HEK293 (cell line): ENCODE results near the gene GTSF1L.

Source experiments
- CTCF ChIA-PET: fragments of 350-600 bp; formaldehyde crosslinking; extraction: SDS; loops from one replicate; lab custom pipeline; 2021; ENCODE audit warnings: antibody characterized with exemption; lab: Yijun Ruan, JAX
- POLR2A ChIA-PET: fragments of 300-600 bp; formaldehyde crosslinking; extraction: SDS; loops from one replicate; lab custom pipeline; 2020; ENCODE audit warnings: antibody characterized with exemption, inconsistent platforms; lab: Yijun Ruan, JAX
- H3K27ac ChIP-seq: fragments of 200-500 bp; sonication (Bioruptor generic); 2 replicates; pipeline ENCODE4 v1.5.1; 2014; ENCODE audit warnings: low read depth, low read length, control low read depth, inconsistent platforms; ENCODE audit errors: extremely low read depth
- H3K36me3 ChIP-seq, 2 experiments: fragments of 200-500 bp in 1 of 2; sonication (Bioruptor generic) in 1 of 2; 1 replicate in 1 of 2; 2 replicates in 1 of 2; pipeline ENCODE4 v1.5.1; 2014 to 2017; ENCODE audit warnings: inconsistent platforms in 2 of 2, low read length in 2 of 2; ENCODE audit not compliant: control insufficient read depth in 2 of 2, insufficient read depth in 1 of 2
- H3K4me1 ChIP-seq: fragments of 200-500 bp; sonication (Bioruptor generic); 2 replicates; pipeline ENCODE4 v1.5.1; 2014; ENCODE audit warnings: mild to moderate bottlenecking, low read length, inconsistent platforms; ENCODE audit not compliant: control insufficient read depth, insufficient read depth
- H3K4me3 ChIP-seq: 2 replicates; pipeline ENCODE4 v1.5.1; 2011; ENCODE audit warnings: low read depth, mild to moderate bottlenecking, control low read depth, low read length, moderate library complexity
- H3K9me3 ChIP-seq: fragments of 200-500 bp; sonication (Bioruptor generic); 2 replicates; pipeline ENCODE4 v1.5.1; 2014; ENCODE audit warnings: low read depth, low read length, inconsistent platforms; ENCODE audit not compliant: control insufficient read depth, insufficient read depth
- EGR2 ChIP-seq: fragments of 450-650 bp; formaldehyde crosslinking; IDR thresholded peaks from 2 replicates; pipeline ENCODE4 v1.5.1; 2016; ENCODE audit warnings: low read depth, missing biosample characterization, missing genetic modification characterization
- KLF1 ChIP-seq: fragments of 450-650 bp; formaldehyde crosslinking; IDR thresholded peaks from 2 replicates; pipeline ENCODE4 v1.5.1; 2016; ENCODE audit warnings: missing biosample characterization, missing genetic modification characterization
- KLF10 ChIP-seq: fragments of 450-650 bp; IDR thresholded peaks from 2 replicates; pipeline ENCODE4 v1.5.1; 2018; ENCODE audit warnings: missing biosample characterization, mild to moderate bottlenecking, missing genetic modification characterization
- KLF8 ChIP-seq: fragments of 450-650 bp; formaldehyde crosslinking; IDR thresholded peaks from 2 replicates; pipeline ENCODE4 v1.5.1; 2016; ENCODE audit warnings: missing biosample characterization, missing genetic modification characterization
- PRDM1 ChIP-seq: fragments of 450-650 bp; formaldehyde crosslinking; IDR thresholded peaks from 2 replicates; pipeline ENCODE4; 2016; ENCODE audit warnings: missing biosample characterization, missing genetic modification characterization
- PRDM10 ChIP-seq: fragments of 450-650 bp; formaldehyde crosslinking; IDR thresholded peaks from 2 replicates; pipeline ENCODE4 v1.5.1; 2016; ENCODE audit warnings: missing biosample characterization, missing genetic modification characterization
- SP7 ChIP-seq: fragments of 450-650 bp; formaldehyde crosslinking; IDR thresholded peaks from 2 replicates; pipeline ENCODE4 v1.5.1; 2016; ENCODE audit warnings: missing biosample characterization, missing genetic modification characterization
- ZBTB17 ChIP-seq: fragments of 450-650 bp; formaldehyde crosslinking; IDR thresholded peaks from 2 replicates; pipeline ENCODE4 v1.5.1; 2016; ENCODE audit warnings: missing biosample characterization, missing genetic modification characterization
- ZBTB20 ChIP-seq: fragments of 450-650 bp; formaldehyde crosslinking; IDR thresholded peaks from 2 replicates; pipeline ENCODE4 v1.5.1; 2016; ENCODE audit warnings: missing biosample characterization, missing genetic modification characterization
- ZBTB49 ChIP-seq: fragments of 450-650 bp; formaldehyde crosslinking; IDR thresholded peaks from 2 replicates; pipeline ENCODE4 v1.5.1; 2016; ENCODE audit warnings: missing biosample characterization, missing genetic modification characterization, low read depth
- ZBTB7A ChIP-seq: fragments of 450-650 bp; formaldehyde crosslinking; IDR thresholded peaks from 2 replicates; pipeline ENCODE4 v1.5.1; 2016; ENCODE audit warnings: low read depth, missing biosample characterization, missing genetic modification characterization
- ZBTB8A ChIP-seq: fragments of 450-650 bp; formaldehyde crosslinking; IDR thresholded peaks from 2 replicates; pipeline ENCODE4 v1.5.1; 2016; ENCODE audit warnings: missing biosample characterization, missing genetic modification characterization
- ZFHX2 ChIP-seq: fragments of 450-650 bp; formaldehyde crosslinking; conservative IDR thresholded peaks from 2 replicates; pipeline ENCODE4 v1.5.1; 2016; ENCODE audit warnings: missing biosample characterization, missing genetic modification characterization
- ZNF138 ChIP-seq: fragments of 450-650 bp; formaldehyde crosslinking; IDR thresholded peaks from 2 replicates; pipeline ENCODE4 v1.5.1; 2016; ENCODE audit warnings: missing biosample characterization, missing genetic modification characterization, borderline replicate concordance
- ZNF155 ChIP-seq: fragments of 450-650 bp; formaldehyde crosslinking; IDR thresholded peaks from 2 replicates; pipeline ENCODE4 v1.5.1; 2016; ENCODE audit warnings: missing biosample characterization, missing genetic modification characterization
- ZNF19 ChIP-seq: fragments of 450-650 bp; formaldehyde crosslinking; IDR thresholded peaks from 2 replicates; pipeline ENCODE4; 2016; ENCODE audit warnings: missing biosample characterization, missing genetic modification characterization, low read depth
- ZNF239 ChIP-seq: fragments of 450-650 bp; formaldehyde crosslinking; IDR thresholded peaks from 2 replicates; pipeline ENCODE4 v1.5.1; 2016; ENCODE audit warnings: missing biosample characterization, missing genetic modification characterization
- ZNF366 ChIP-seq: fragments of 450-650 bp; formaldehyde crosslinking; conservative IDR thresholded peaks from 2 replicates; pipeline ENCODE4 v1.5.1; 2016; ENCODE audit warnings: missing biosample characterization, missing genetic modification characterization
- ZNF549 ChIP-seq: fragments of 450-650 bp; IDR thresholded peaks from 2 replicates; pipeline ENCODE4 v1.5.1; 2018; ENCODE audit warnings: missing biosample characterization, missing genetic modification characterization, mild to moderate bottlenecking, inconsistent platforms, moderate library complexity
- ZNF571 ChIP-seq: fragments of 450-650 bp; formaldehyde crosslinking; IDR thresholded peaks from 2 replicates; pipeline ENCODE4 v1.5.0; 2017; ENCODE audit warnings: missing biosample characterization, missing genetic modification characterization
- ZNF585B ChIP-seq: fragments of 450-650 bp; formaldehyde crosslinking; IDR thresholded peaks from 2 replicates; pipeline ENCODE4 v1.5.1; 2016; ENCODE audit warnings: missing biosample characterization, missing genetic modification characterization
- ZNF596 ChIP-seq: fragments of 450-650 bp; IDR thresholded peaks from 2 replicates; pipeline ENCODE4 v1.5.0; 2018; ENCODE audit warnings: missing biosample characterization, mild to moderate bottlenecking, missing genetic modification characterization, moderate library complexity
- ZNF677 ChIP-seq: fragments of 450-650 bp; IDR thresholded peaks from 2 replicates; pipeline ENCODE4 v1.5.0; 2018; ENCODE audit warnings: missing biosample characterization, mild to moderate bottlenecking, missing genetic modification characterization, moderate library complexity
- ZNF707 ChIP-seq: fragments of 450-650 bp; formaldehyde crosslinking; IDR thresholded peaks from 2 replicates; pipeline ENCODE4 v1.5.1; 2016; ENCODE audit warnings: missing biosample characterization, missing genetic modification characterization
- ZNF747 ChIP-seq: fragments of 450-650 bp; formaldehyde crosslinking; IDR thresholded peaks from 2 replicates; pipeline ENCODE4 v1.5.1; 2016; ENCODE audit warnings: missing biosample characterization, missing genetic modification characterization
- ZNF76 ChIP-seq: fragments of 450-650 bp; formaldehyde crosslinking; IDR thresholded peaks from 2 replicates; pipeline ENCODE4; 2016; ENCODE audit warnings: low read depth, missing biosample characterization, missing genetic modification characterization, borderline replicate concordance
- ZNF791 ChIP-seq: fragments of 450-650 bp; formaldehyde crosslinking; IDR thresholded peaks from 2 replicates; pipeline ENCODE4 v1.5.1; 2016; ENCODE audit warnings: missing biosample characterization, missing genetic modification characterization
- ZSCAN4 ChIP-seq: fragments of 450-650 bp; formaldehyde crosslinking; IDR thresholded peaks from 2 replicates; pipeline ENCODE4 v1.5.1; 2017; ENCODE audit warnings: missing biosample characterization, missing genetic modification characterization

Gene GTSF1L

GRCh38 chr20:43746344-43747137, 19.7 kb upstream of the GTSF1L start (continued):
- TF ChIP-seq KLF8 (tag by site-specific recombination), result 0 out of 2 replicates have a peak, but pooled peaks have one; percentile 17
- no peak for TF ChIP-seq ZNF747 (tag by site-specific recombination)
- no peak for TF ChIP-seq ZNF76 (tag by site-specific recombination)
- no peak for TF ChIP-seq ZNF138 (tag by site-specific recombination)
- peak; percentile 30; the same call in 1 of the 2 replicates for TF ChIP-seq KLF1 (tag by site-specific recombination)
- TF ChIP-seq ZSCAN4 (tag by site-specific recombination), result no peak
- TF ChIP-seq ZNF677, result no peak
- peak; percentile 94 for TF ChIP-seq SP7 (tag by site-specific recombination)
- 0 out of 2 replicates have a peak, but pooled peaks have one; percentile 32 for TF ChIP-seq ZNF366 (tag by site-specific recombination)
- TF ChIP-seq ZNF791 (tag by site-specific recombination), result no peak
- no peak for TF ChIP-seq ZBTB49 (tag by site-specific recombination)
- no peak for TF ChIP-seq ZNF239 (tag by site-specific recombination)
- TF ChIP-seq ZNF596 (tag by site-specific recombination), result no peak
- TF ChIP-seq ZNF707, result no peak
- no peak for TF ChIP-seq ZNF19 (tag by site-specific recombination)
- TF ChIP-seq KLF10 (tag by site-specific recombination), result 0 out of 2 replicates have a peak, but pooled peaks have one; percentile 19
- no peak for TF ChIP-seq ZNF585B (tag by site-specific recombination)
- TF ChIP-seq ZNF155 (tag by site-specific recombination), result no peak
- TF ChIP-seq PRDM1 (tag by site-specific recombination), result peak; percentile 59
- TF ChIP-seq ZNF571 (tag by site-specific recombination), result no peak
- TF ChIP-seq ZBTB8A (tag by site-specific recombination), result 0 out of 2 replicates have a peak, but pooled peaks have one; percentile 22

- POLR2A ChIA-PET, result interaction anchor here (0.8 kb wide), 1 partner anchor 74 kb away, joined by 4 read pairs; no protein-coding TSS in a partner anchor
- peaks cover 9% of the 10 kb centered on the region for H3K4me1 ChIP-seq
- no peak overlapping the region for H3K4me3 ChIP-seq
- CTCF ChIA-PET, result no interaction called here
- no peak overlapping the region for H3K27ac ChIP-seq
- no peaks in the 10 kb centered on the region for H3K9me3 ChIP-seq
- H3K36me3 ChIP-seq, result no peaks in the 10 kb centered on the region
- TF ChIP-seq ZBTB20 (peak; percentile 47), ZNF549 (tag by site-specific recombination) (no peak), EGR2 (tag by site-specific recombination) (peak; percentile 55; the same call in 1 of the 2 replicates), ZBTB7A (tag by site-specific recombination) (no peak), ZFHX2 (tag by site-specific recombination) (peak; percentile 59), ZBTB17 (tag by site-specific recombination) (peak; percentile 34; the same call in 1 of the 2 replicates), PRDM10 (tag by site-specific recombination) (peak; percentile 49; the same call in 1 of the 2 replicates)
Measured at GRCh38 chr20:43744966-43745730, 18.3 kb upstream of the GTSF1L start.
